Prostate gland (tissue), 2 donors: ENCODE data around the gene CACNA1I. TPM values are rescaled to one million over a fixed set of nuclear protein-coding genes. Genes with fewer than 3 reads are reported as not detected.

Source experiments
- DNase-seq: peaks from one replicate; pipeline ENCODE4 v3.0.0-alpha.2; 2019; ENCODE audit warnings: low spot score
- H3K27ac ChIP-seq, 2 donors: fragments of 200-600 bp; sonication (generic); 2 replicates each; pipeline ENCODE4 v1.5.1; 2017 to 2019
- H3K27me3 ChIP-seq: fragments of 200-600 bp; sonication (generic); replicated peaks from 2 replicates; pipeline ENCODE4 v1.5.1; 2019; ENCODE audit not compliant: insufficient read depth
- H3K36me3 ChIP-seq, 2 donors: fragments of 200-600 bp; sonication (generic); 1 replicate in 1 of 2; 2 replicates in 1 of 2; pipeline versions ENCODE4 v1.5.1 to v1.8.1; 2017 to 2019
- H3K4me1 ChIP-seq: fragments of 200-600 bp; sonication (generic); replicated peaks from 2 replicates; pipeline ENCODE4 v1.5.1; 2019
- H3K4me3 ChIP-seq, 2 donors: fragments of 200-600 bp; sonication (generic); 2 replicates each; pipeline ENCODE4 v1.5.1; 2017 to 2019
- H3K9me3 ChIP-seq: fragments of 200-600 bp; sonication (generic); 2 replicates; pipeline ENCODE4 v1.5.1; 2017
- POLR2A ChIP-seq: fragments of 450-650 bp; IDR thresholded peaks from one replicate; pipeline ENCODE4 v1.6.1; 2016; ENCODE audit warnings: antibody characterized with exemption, mild to moderate bottlenecking
- POLR2AphosphoS5 ChIP-seq: sonication (generic); formaldehyde crosslinking; IDR thresholded peaks from one replicate; pipeline ENCODE4 v1.6.1; 2017; ENCODE audit warnings: antibody characterized with exemption
- WGBS: methylation state at CpG from one replicate; pipeline ENCODE4 v1.1.5; 2018; 5-methylcytosine and 5-hydroxymethylcytosine counted together
- intact Hi-C: fragments of 100-400 bp; cut with DNase I; formaldehyde crosslinking; loops from one replicate; pipeline ENCODE4 v1.14.2; 2022
- total RNA-seq, 2 donors: library from RNA; depleted of rRNA; stranded (reverse); fragments of >200 nt; gene quantifications; one replicate each; pipeline ENCODE4 v1.1.0, GENCODE V29; 2016
- TF ChIP-seq, protein P1 (sequence below), 4 experiments: fragments of 200-600 bp in 2 of 4; fragments of 450-650 bp in 2 of 4; sonication (generic) in 2 of 4; IDR thresholded peaks; 1 replicate in 3 of 4; 2 replicates in 1 of 4; pipeline ENCODE4 v1.5.1; 2016 to 2019; ENCODE audit warnings: antibody characterized with exemption in 4 of 4, mild to moderate bottlenecking in 2 of 4, moderate library complexity in 2 of 4

CACNA1I gene
- total RNA-seq, 2 donors from 2014 or later = 0.05 to 0.68 TPM

DNA sequence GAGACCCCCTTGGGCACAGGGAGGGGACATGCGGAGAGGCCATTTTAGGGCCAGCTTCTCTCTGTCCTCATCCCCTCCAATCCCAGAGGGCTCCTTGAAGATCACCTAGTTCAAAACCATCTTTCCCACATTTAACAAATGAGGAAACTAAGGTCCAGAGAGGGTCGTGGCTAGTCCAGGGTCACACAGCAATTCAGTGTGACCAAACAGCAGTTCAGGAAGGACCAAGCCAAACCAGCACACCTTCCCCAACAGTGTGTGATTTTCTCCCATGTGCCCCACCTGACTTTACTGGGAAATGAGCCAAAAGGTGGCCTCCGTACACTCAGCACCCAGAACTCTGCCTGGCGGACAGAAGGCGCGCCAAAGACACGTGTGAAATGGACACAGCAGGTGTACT is 51.3 kb downstream of the CACNA1I start:
- Histone ChIP-seq H3K9me3 (no peaks in the 10 kb centered on the region), H3K36me3 (no peaks in the 10 kb centered on the region), H3K27me3 (peaks cover 7% of the 10 kb centered on the region), H3K4me1 (no peaks in the 10 kb centered on the region), H3K4me3 (no peak overlapping the region), H3K27ac (no peak overlapping the region)
- TF ChIP-seq, protein P1, sequence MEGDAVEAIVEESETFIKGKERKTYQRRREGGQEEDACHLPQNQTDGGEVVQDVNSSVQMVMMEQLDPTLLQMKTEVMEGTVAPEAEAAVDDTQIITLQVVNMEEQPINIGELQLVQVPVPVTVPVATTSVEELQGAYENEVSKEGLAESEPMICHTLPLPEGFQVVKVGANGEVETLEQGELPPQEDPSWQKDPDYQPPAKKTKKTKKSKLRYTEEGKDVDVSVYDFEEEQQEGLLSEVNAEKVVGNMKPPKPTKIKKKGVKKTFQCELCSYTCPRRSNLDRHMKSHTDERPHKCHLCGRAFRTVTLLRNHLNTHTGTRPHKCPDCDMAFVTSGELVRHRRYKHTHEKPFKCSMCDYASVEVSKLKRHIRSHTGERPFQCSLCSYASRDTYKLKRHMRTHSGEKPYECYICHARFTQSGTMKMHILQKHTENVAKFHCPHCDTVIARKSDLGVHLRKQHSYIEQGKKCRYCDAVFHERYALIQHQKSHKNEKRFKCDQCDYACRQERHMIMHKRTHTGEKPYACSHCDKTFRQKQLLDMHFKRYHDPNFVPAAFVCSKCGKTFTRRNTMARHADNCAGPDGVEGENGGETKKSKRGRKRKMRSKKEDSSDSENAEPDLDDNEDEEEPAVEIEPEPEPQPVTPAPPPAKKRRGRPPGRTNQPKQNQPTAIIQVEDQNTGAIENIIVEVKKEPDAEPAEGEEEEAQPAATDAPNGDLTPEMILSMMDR (IDR thresholded peaks at IDR 0.05) = no peak
- TF ChIP-seq POLR2A = no peak
- intact Hi-C loops = loop anchor here (5.0 kb wide), 1 partner anchor 400 kb away; no protein-coding TSS in a partner anchor
- 77% methylated on average over 7 of the region's 7 CpGs for WGBS
- no peak for DNase-seq

GRCh38 chr22:39622881-39623367 is 52.4 kb downstream of the CACNA1I start:
- Histone ChIP-seq H3K27me3 (peaks cover 5% of the 10 kb centered on the region), H3K9me3 (no peaks in the 10 kb centered on the region), H3K4me3 (no peak overlapping the region), H3K4me1 (no peaks in the 10 kb centered on the region), H3K36me3 (no peaks in the 10 kb centered on the region), H3K27ac (no peak overlapping the region)
- TF ChIP-seq, protein P1 (IDR thresholded peaks at IDR 0.05) = peak in 3 of 4 experiments; percentile 39 to 48 (median 45)
- TF ChIP-seq POLR2AphosphoS5 (no peak), POLR2A (no peak)
- intact Hi-C loops = loop anchor here (5.0 kb wide), 1 partner anchor 399 kb away; no protein-coding TSS in a partner anchor
- no peak for DNase-seq
- WGBS = 59% methylated on average over 17 of the region's 17 CpGs

- Histone ChIP-seq H3K9me3 (no peaks in the 10 kb centered on the region), H3K36me3 (no peaks in the 10 kb centered on the region), H3K4me1 (no peaks in the 10 kb centered on the region), H3K4me3 (no peak overlapping the region), H3K27me3 (peaks cover under 1% of the 10 kb centered on the region), H3K27ac (no peak overlapping the region)
- intact Hi-C loops = loop anchor here (5.0 kb wide), 1 partner anchor 398 kb away; no protein-coding TSS in a partner anchor
- TF ChIP-seq, protein P1 (IDR thresholded peaks at IDR 0.05) = no peak
- TF ChIP-seq POLR2A (no peak), POLR2AphosphoS5 (no peak)
- DNase-seq = no peak
- WGBS = 74% methylated on average over 28 of the region's 28 CpGs
Measured at GRCh38 chr22:39623603-39624500, 53.3 kb downstream of the CACNA1I start.

DNA sequence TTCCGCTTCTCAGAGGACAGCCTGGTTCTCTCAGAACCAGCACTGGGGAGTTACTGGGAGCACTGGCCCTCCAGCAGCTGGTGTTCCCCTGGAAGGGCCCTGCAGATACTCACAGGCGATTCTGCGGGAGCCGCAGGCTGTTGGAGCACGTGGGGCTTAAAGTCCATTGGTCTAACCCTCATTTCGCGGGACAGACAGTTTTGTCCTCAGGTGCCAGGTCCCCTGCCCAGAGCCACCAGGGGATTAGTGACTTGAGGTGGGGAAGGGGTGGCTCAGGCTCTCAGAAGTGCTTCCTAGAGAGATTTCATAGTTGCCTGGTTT is 53.9 kb downstream of the CACNA1I start:
- no peak overlapping the region for H3K4me3 ChIP-seq
- no peaks in the 10 kb centered on the region for H3K9me3 ChIP-seq
- intact Hi-C loops = loop anchor here (5.0 kb wide), 1 partner anchor 398 kb away; no protein-coding TSS in a partner anchor
- H3K27ac ChIP-seq = no peak overlapping the region
- H3K27me3 ChIP-seq = no peaks in the 10 kb centered on the region
- WGBS = 44% methylated on average over 7 of the region's 7 CpGs
- no peak for TF ChIP-seq POLR2AphosphoS5
- TF ChIP-seq, protein P1 (IDR thresholded peaks at IDR 0.05) = no peak
- no peak for TF ChIP-seq POLR2A
- no peaks in the 10 kb centered on the region for H3K36me3 ChIP-seq
- DNase-seq = no peak
- H3K4me1 ChIP-seq = no peaks in the 10 kb centered on the region
